Stimulated activated CD4-positive, alpha-beta T cell treated with anti-CD3 and anti-CD28 coated beads, TNF-alpha, amount 100 ng/mL, for 24 hours (primary cell): Measurements from ENCODE around the gene FSD1L.

Source experiments
- DNase-seq, 3 experiments: peaks; one replicate each; pipeline ENCODE4 v3.0.0-alpha.2; 2020; ENCODE audit warnings: low read depth in 3 of 3

Gene FSD1L

DNA sequence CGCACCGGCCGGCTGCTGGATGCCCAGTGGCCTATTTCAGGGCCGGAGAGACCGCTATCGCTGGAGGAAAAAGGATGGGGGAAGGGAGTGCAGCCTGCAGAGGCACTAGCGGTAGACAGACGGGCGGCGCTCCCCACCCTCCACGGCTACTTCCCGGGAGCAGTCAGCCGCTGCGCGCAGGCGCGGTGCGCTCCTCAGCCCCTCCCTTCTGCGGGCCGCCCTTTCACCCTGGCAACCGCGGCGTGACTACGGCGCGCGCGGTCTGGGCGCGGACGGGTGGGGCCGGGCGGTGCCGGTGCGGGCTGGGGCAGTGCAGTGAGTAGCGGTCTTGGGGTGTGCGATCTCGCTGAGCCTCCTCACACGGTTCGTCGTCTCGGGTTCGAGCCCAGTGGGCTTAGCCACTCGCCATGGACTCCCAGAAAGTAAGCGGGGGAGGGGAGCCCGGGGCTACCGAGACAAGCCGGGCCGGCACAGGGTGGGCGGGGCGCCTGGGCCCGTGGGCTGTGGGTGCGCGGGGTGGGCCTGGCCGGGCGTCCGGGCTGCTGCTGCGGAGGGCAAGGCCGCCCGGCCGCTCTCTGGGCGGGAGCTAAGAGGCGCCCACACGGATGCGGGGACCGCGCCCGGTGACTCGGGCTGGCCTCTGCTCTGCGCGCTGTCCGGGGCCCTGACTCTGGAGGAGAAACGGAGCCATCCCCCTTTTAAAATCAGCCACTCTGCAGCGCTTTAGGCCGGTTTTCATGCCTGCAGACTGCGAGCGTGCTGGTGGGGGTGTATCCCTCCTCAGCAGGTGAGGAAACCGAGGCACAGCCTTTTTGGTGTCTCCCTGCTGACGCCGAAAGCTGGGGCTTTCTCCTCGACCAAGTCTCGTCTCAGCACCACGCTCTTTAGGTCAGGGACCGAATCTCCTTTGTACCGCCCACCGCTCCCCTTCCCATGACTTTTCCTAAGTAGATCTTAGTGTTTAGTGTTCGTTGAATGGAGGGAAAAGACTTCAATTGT is at the start of gene FSD1L:
Gene FSD1L (plus strand): TSS at position 221 of the 999 bp plus-strand sequence. CDS start 187 bp downstream, at position 408.
- peak; percentile 61 to 87 (median 72) for DNase-seq

DNA sequence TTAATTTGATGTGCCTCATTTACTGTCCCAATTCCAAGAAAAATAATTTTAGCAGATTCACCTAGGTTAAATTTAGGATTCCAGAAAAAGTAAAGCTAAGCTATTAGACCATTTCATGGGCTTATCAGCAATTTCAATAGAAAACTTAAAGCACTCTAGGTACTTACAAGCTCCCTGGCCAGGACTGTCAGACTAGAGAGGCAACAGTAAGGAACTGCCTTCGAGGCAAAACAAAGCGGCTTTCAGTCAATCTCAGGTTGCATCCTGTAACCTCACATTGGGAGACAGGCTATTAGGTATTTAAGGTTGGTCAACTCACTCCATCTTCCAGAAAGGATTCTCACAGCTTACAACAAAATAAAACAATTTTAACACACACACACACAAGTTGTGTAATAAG is 48.7 kb upstream of the FSD1L start:
- DNase-seq, result no peak

DNA sequence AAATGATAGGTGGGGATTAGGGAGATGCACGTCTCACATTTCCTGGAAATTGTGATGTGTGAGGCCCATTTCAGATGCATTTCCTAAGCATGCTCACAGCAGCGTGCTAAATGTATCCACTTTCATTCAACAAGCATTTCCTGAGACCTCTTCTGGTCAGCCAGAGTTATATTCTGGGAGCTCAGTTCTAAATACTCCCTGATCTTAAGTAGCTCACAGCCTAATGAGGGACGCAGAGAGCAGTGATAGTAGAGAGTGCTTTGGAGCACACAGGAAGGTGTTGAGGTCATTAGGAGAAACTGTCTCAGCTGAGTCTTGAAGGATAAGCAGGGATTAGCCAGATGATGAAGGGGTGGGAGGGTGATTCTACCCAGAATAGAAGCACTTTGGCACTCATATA is 46.2 kb upstream of the FSD1L start:
- DNase-seq, result no peak

DNA sequence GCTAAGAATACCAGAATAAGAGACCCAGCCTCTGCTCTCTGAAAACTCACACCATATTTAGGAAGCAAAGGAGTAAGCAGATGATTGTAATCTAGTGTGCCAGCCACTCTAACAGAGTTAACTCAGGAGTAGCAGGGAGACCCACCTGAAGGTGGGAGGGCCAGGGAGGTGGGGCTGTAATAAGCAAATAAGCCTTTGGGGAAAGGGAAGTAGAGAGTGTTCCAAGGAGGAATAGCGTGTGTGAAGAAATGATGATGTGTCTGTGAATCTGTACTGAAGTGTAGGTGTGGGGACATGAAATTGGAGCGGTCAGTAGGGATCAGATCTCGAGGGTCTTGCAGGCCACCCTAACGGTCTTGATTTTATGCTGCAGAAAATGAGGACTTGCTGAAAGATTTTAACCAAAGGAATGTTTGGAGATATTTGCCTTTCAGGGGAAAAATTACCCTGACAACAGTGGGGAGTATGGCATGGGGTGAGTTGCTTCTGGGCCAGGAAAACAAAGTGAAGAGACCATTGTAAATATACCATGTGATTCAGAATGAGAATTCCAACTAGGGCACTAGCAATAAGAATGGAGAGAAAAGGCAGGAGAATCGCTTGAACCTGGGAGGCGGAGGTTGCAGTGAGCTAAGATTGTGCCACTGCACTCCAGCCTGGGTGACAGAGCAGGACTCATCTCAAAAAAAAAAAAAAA is 44.1 kb upstream of the FSD1L start:
- DNase-seq, result no peak

DNA sequence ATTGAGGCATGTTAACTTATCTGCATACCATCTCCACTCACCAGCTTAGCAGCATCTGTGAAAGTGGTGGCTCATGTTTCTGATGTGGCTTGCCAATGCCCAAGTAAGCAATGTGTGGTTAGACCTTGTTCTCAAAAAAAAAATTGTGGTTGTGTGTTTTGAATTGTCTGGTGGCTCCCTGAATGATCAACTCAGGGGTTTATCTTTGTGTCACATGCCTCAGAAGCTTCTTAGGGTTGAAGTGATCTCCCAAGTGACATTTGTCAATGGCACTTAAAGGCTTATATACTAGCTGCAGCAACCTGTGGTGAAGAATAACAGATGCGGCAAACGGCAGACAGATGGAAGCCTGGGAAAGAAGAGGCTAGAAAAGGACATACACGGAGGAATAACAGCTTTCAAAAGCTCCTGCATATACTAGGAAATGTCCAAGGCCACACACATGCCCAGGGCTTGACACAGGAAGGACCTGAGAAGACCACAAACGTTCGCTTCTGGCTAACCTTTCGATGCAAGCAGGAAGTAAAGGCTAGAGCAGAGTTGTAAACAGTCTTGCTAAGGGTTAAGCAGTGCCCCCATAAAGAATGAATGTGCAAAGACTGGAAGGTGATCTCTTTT is 42.2 kb upstream of the FSD1L start:
- DNase-seq, result peak in 2 of 3 experiments; percentile 17 to 31

DNA sequence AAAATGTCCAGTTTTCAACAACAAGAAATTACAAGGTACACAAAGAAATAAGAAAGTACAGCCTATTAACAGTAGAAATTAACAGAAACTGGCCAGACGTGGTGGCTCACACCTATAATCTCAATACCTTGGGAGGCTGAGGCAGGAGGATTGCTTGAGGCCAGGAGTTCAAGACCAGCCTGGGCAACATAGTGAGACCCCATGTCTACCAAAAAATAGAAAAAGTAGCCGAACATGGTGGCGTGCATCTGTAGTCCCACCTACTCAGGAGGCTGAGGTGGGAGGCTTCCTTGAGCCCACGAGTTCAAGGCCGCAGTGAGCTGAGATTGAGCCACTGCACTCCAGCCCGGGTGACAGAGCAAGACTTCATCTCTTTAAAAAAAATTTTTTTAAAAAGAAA is 41.5 kb upstream of the FSD1L start:
- DNase-seq, result no peak

DNA sequence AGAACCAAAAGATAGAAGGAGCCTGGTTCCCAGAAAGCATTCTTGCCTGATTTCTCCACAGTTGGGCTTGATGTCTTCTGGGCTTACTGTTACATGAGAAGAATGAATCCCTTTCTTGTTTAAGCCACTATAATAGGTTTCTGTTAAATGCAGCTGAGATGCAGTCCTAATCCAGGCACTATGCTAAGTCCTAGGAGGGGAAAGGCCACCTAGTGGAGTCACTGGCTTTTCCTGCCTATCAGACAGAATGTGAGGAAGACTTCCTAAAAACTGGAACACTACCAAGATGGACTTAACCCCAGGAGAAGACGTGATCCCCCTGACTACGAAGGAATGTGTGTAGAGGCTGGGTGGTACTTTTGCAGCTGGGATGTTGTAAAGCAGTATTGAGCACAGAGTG is 34.3 kb upstream of the FSD1L start:
- no peak for DNase-seq

DNA sequence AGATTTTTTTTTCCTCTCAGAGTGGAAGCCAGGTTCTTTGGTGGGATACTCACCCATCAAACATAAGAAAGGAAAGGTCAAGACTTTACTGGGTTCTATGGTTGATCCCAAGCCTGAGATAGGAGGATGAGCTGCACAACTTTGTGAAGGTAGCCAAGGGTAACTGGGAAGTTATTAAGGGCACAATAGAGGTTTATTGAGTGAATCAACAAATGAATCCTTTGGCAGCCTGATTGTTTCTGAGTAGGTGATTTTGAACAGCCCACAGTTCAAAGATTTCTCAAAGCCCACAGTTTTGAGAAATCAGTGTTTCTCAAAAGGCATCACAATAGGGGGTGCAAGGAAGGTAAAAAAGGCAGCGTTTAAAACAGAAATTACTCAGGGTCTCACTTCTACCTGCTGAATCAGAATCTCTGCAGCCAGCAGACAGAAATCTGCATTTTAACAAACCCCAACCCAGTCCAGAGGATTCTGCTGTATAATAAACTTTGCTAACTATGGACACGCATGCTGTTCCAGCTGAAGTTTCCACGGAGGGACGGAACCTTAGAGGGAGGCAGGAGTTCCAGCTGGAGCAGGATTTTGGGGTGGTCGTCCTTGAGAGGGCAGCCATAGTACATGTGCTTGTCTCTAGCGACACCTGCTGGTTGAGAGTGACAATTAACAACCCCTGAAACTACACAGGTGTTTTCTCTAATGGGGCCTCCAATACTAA is 32.7 kb upstream of the FSD1L start:
- peak; percentile 21 to 34 (median 21) for DNase-seq

DNA sequence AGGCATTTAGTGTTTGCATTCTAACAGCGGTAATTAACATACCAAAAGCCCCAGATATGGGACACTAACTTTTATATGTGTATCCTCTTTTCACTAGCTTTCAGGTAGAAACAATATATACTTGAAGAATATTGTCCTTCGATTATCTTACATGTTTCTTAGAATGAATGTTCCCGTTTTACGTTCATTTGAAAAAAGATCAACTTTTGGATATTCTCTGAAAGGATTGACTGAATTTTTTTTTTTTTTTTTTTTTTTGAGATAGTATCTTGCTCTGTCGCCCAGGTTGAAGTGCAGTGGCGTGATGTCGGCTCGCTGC is 32.2 kb upstream of the FSD1L start:
- no peak for DNase-seq

DNA sequence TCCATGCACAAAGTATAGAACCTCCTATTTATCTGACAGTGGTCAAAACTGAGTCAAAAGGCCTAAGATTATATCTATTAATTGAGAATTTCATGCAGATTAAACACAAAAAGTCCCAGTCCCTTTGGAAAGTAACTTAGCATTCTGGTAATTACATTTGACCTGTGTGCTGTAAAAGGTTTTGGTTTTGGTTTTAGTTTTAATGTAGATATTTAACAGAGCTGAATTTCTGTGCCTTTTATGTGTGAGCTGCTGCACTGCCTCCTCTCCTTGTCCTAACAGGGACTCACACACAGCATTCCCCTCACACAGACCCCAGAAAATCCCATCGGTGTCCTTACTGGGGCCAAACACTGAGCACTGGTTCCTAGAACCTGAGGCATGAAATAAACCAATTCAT is 31.0 kb upstream of the FSD1L start:
- DNase-seq, result no peak

DNA sequence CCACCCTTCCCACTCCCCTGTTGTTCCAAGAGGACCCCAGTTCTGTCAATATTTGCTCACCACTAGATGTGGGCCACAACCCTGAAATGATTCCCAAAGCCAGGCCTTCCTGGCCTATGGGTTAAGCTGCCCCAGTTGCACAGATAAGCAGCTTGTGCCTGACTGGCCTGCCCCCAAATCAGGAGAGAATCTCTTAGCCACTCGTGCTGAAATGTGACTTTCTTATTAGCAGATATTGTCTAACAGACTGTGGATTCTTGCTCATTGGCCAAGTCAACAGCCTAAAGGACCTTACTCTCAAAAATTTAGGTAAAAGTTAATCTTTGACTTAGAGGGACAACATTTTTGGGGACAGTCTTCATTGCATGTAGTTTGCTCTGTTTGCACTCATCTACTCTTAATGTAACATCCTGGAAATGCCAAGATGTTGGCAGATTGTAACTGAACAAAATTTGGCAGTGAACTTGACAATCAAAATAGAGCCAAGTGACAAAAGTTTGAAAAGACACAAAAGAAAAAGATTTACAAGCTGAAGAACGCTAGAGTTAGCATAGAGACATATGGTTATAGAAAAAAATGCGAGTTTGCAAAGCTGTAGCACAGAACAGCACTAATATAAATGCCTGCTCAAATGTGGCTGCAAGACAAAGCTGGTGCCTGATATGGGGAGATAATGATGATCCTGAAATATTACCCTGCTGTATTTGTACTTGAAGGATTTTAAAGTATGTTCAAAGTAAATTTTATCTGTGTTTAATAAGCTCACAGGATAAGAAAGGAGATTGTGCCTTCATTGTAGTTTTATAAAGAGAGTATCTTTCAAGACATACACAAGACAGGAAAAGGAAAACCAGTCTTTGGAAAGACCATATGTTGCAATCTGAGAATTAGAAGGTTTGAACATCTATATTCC is 29.0 kb upstream of the FSD1L start:
- DNase-seq, result no peak

DNA sequence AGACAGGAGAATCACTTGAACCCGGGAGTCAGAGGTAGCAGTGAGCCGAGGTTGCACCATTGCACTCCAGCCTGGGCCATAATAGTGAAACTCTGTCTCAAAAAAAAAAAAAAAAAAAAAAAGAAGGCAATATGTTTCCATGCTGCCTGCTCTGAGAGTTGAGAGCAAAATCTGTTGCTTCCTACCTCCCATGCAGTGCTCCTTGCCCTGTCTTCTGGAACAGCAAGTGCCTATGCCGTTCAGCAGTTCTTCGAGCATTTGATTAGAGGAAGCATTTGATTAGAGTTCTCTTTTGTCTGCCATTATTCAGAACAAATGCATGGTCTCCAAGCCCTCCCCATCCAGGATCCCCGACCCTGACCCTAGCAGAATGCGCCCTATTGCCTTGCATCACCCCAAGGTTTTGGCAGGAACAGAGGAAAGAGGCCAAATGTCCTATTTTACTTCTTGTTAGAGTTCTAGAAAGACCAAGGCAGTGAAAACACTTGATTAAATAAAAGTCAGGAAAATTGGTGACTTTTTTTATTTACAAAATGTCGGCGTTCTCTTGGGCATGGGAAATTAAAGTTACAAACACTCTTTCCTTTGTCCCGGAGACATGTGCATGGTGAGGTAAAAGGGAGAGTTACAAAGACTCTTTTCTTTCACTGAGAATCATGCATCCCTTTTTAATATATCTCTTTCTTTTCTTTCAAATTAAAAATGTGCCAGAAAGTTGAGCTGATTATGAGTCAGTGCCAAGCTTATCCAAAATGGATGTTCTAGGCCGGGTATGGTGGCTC is 27.8 kb upstream of the FSD1L start:
- DNase-seq, result no peak

DNA sequence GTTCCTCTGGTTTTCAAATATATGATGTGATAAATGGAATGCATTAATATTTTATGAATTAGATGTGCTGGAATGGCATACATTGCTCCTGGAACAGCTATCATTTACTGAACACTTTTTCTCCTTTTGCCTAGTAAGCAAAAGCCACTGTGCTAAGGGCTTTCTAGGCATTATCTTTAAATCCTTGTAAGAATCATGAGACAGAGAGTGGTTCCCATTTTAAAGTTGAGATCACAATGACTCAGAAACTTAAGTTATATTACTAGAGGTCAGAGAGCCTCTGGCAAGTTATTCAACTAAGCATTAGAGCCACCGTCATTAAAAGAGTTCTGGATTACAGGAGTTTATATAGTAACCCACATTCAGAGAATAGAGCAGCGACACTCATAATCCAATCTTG is 26.7 kb upstream of the FSD1L start:
- DNase-seq, result no peak

DNA sequence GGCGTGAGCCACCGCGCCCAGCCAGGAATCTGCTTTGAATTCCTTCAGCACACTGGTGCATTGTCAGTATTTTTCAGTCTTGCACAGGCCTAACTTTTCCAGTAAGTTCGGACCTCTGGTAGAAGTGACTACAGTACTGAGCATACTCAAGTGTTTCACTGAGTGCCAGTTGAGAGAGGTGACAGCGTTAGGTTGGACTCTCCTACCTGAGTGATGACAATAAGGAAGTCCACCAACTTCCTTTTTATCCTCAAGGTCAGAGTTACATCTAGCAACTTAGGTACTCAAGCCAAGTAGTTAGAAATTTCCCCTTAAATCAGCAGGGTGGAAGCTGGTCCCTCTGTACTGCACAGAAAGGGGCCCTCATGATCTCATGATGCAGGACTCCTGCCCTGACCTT is 26.0 kb upstream of the FSD1L start:
- DNase-seq, result no peak

DNA sequence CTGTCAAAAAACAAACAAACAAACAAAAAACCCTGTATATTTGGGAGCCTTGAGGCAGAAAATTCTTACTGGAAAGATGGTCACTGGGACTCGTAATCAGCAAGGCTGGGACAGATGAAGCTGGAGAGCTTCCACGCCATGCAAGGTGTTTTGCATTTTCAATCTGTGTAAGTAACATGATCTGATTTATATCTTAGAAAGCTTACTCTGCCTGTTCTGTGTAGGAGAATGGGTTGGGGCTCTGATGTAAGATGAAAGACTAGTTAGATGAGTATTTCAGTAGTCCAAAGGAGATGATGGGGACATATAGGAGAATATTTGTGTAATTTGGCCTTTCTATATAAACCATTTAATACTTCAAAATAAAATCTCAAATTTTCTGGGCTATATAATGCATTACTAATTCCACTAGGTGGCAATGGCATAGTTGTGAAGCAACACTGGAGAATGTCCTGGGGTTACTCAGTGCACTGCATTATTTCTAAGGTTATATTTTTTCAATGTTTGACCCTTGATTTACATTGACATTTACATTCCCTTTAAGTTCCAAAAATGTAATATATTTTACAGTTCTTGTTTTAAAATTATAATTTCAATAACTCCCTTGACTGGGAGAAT is 21.9 kb upstream of the FSD1L start:
- DNase-seq, result no peak

DNA sequence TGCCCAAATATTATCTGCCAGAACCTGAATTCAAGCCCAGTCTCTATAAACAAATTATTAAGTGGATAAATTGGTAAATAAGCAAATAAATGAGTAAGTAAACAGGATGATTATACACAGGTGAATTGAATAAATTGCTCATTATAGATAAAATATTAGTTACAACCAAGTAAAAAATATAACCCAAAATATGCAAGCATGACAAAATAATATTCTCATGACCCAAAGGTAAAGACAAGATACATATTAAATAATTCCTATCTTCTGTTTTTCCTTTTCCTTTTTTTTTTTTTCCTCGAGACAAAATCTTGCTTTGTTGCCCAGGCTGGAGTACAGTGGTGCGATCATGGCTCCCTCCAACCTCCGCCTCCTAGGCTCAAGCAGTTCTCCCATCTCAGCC is 21.2 kb upstream of the FSD1L start:
- DNase-seq, result no peak

DNA sequence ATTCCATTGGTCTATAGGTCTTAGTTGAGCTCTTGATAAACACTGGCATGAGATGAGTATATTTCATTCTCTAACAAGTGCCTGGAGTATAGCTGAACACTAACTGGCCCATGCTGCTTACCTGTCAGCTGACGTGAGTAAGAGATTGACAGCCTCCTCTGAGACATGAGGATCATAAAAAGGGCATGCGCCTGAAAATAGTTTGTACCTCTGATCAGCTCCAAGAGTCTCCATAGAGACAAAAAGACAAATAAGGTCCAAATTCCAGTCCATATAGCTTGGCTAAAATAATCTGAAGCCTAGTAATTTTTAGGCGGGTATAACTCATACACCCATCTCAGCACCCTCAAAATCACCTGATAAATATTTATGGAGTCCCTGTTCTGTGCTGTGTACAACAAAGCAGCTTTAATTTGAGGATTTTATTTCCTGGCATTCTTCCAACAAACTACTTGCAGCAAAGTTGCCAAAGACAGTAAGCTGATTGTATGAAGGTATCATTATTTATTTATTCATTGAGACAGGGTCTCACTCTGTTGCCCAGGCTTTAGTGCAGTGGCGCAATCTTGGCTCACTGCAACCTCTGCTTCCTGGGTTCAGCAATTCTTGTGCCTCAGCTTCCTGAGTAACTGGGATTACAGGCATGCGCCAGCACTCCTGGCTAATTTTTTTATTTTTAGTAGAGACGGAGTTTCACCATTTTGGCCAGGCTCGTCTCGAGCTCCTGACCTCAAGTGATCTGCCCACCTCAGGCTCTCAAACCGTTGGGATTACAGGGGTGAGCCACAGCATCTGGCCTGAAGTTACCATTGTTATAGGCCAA is 16.2 kb upstream of the FSD1L start:
- no peak for DNase-seq

DNA sequence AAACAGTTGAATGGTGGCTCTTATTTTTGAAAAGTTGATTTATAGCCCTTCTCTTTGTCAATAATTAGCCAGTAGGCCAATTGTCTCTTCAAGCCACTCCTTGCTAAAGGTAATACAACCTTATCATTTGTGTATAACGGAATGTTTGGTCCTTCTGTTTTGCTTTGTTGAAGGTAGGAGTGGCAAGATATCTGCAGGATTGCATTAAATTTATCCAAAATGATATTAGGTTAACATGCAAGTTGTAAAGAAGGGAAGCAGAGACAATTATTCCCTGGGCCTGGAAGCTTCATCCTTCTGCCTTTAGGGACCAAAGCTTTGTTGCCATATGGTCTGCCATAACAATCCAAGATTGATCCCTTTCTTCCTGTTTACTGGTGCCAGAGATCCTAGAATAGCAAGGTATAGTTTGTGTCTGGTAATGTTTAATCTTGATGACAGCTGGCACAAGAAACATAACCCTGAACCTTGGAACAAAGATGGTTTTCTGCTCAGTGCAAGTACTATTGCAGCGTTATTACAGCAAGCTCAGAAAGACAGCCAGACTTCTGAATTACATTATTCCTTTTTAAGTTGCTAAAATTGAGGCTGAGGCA is 15.5 kb upstream of the FSD1L start:
- DNase-seq, result no peak
